Ovary (tissue), 9 donors: ENCODE measurements around the gene VGLL1. TPM values are rescaled to one million over a fixed set of nuclear protein-coding genes. Genes with fewer than 3 reads are reported as not detected.
A peak's percentile ranks its signal among the peaks of the same experiment; 100 is the strongest.

Experiments used
- DNase-seq, 5 donors: peaks; one replicate each; pipeline ENCODE4 v3.0.0-alpha.2; 2019 to 2020
- H3K27ac ChIP-seq, 2 donors: fragments of 200-600 bp; one replicate each; pipeline versions ENCODE4 v1.5.1 to v1.8.0; 2019 to 2022
- H3K27me3 ChIP-seq: fragments of 200-600 bp; one replicate; pipeline ENCODE4 v1.8.0; 2022
- H3K36me3 ChIP-seq: fragments of 200-600 bp; sonication (generic); one replicate; pipeline ENCODE4 v1.5.1; 2019
- H3K4me1 ChIP-seq: one replicate; pipeline ENCODE4 v1.8.1; 2013; ENCODE audit warnings: mild to moderate bottlenecking, moderate library complexity; ENCODE audit not compliant: insufficient read depth
- H3K4me3 ChIP-seq: fragments of 200-600 bp; sonication (generic); one replicate; pipeline ENCODE4 v1.5.1; 2017
- H3K9me3 ChIP-seq, 2 donors: fragments of 200-600 bp in 1 of 2; sonication (generic) in 1 of 2; one replicate each; pipeline versions ENCODE4 v1.5.1 to v1.8.1; 2013 to 2019; ENCODE audit warnings: mild to moderate bottlenecking in 1 of 2, moderate library complexity in 1 of 2
- CTCF ChIP-seq, 3 donors: fragments of 450-650 bp in 2 of 3; fragments of 200-600 bp in 1 of 3; IDR thresholded peaks; one replicate each; pipeline versions ENCODE4 v1.5.1 to v1.8.0; 2016 to 2022; ENCODE audit warnings: antibody characterized with exemption in 3 of 3, mild to moderate bottlenecking in 1 of 3
- EP300 ChIP-seq: sonication (generic); formaldehyde crosslinking; IDR thresholded peaks from one replicate; pipeline ENCODE4 v1.6.1; 2017; ENCODE audit warnings: antibody characterized with exemption
- POLR2A ChIP-seq: fragments of 450-650 bp; IDR thresholded peaks from one replicate; pipeline ENCODE4 v1.6.1; 2017; ENCODE audit warnings: antibody characterized with exemption, mild to moderate bottlenecking, moderate library complexity
- WGBS, 3 donors: extraction: QIAGEN DNeasy Blood & Tissue Kit in 1 of 3; methylation state at CpG; one replicate each; pipeline versions ENCODE4 v1.1.5 to v1.1.7; 2013 to 2017; 5-methylcytosine and 5-hydroxymethylcytosine counted together
- intact Hi-C, 4 donors: fragments of 100-400 bp; cut with DNase I; formaldehyde crosslinking; loops; one replicate each; pipeline versions ENCODE4 v1.11.0 to v1.15.1; 2022 to 2023
- polyA plus RNA-seq, 2 donors: library from polyadenylated mRNA; stranded (reverse); fragments of 200-250 nt in 1 of 2; fragments of 350-450 nt in 1 of 2; fragmentation: Illumina TruSeq in 1 of 2; extraction: RNeasy Lipid Tissue Mini Kit (QIAGEN cat#74804) in 1 of 2; gene quantifications; one replicate each; pipeline ENCODE4 v1.2.3, GENCODE V29; 2013 to 2014
- total RNA-seq, 7 donors: library from RNA; depleted of rRNA in 2 of 7; stranded (reverse); fragments of >200 nt in 2 of 7; fragmentation: NEBNext Ultra II Directional in 3 of 7; extraction: Animal tissue kit (Norgen Biotek cat#: 25700) in 3 of 7; gene quantifications; one replicate each; pipeline versions ENCODE4 v1.1.0 to v1.2.4, GENCODE V29; 2016 to 2023
- donor health status: DM: no; HTN: no; CAD: no; lungs with moderate emphysema.
- donor health status: DM: no; HTN: no; CAD: no.
- donor health status: Bipolar disorder and iron deficiency.
- donor health status: DM: yes; HTN: yes; CAD: no.
- donor health status: DM: no; HTN: no; CAD: no.
- donor health status: DM: yes; HTN: yes; CAD: no.

VGLL1 gene
- total and polyA plus RNA-seq, 9 donors, result 0.36 to 1.6 (median 0.92) TPM; not detected in 6

GRCh38 chrX:136497556-136498052 lies 34.4 kb upstream of the VGLL1 start, which contains the start of gene HTATSF1:
Gene HTATSF1 (plus strand): TSS chrX:136497592. CDS start chrX:136497685, 93 bp downstream.
- 40 to 48% (median 42%) methylated on average over 34 to 35 of the region's 35 CpGs for WGBS, 3 donors
- TF ChIP-seq CTCF (IDR thresholded peaks at IDR 0.05) (no peak), EP300 (no peak), POLR2A (no peak)
- H3K27ac ChIP-seq, result peak within 1 kb of the TSS; percentile 82 to 95
- DNase-seq, result no peak
- intact Hi-C loops, result loop anchor here in 1 of 4 donors (10.0 kb wide), 1 partner anchor 463 kb away; no protein-coding TSS in a partner anchor
- peak within 1 kb of the TSS; percentile 61 for H3K4me3 ChIP-seq
- H3K27me3 ChIP-seq, result no peaks in the 10 kb centered on the region
- no peaks in the 10 kb centered on the region for H3K4me1 ChIP-seq
- H3K9me3 ChIP-seq, result no peaks in the 10 kb centered on the region
- no peaks in the 10 kb centered on the region for H3K36me3 ChIP-seq

GRCh38 chrX:136519069-136519468 lies 12.9 kb upstream of the VGLL1 start:
- Histone ChIP-seq H3K27ac (no peak overlapping the region), H3K27me3 (no peaks in the 10 kb centered on the region), H3K4me3 (no peak overlapping the region), H3K36me3 (no peaks in the 10 kb centered on the region), H3K4me1 (no peaks in the 10 kb centered on the region), H3K9me3 (no peaks in the 10 kb centered on the region)
- WGBS, 3 donors, result 60 to 73% (median 69%) methylated on average over 5 of the region's 5 CpGs
- intact Hi-C loops, result no loop called here
- no peak for TF ChIP-seq CTCF (IDR thresholded peaks at IDR 0.05)
- TF ChIP-seq EP300, result no peak
- no peak for TF ChIP-seq POLR2A
- no peak for DNase-seq

- intact Hi-C loops, result no loop called here
- no peak overlapping the region for H3K27ac ChIP-seq
- no peaks in the 10 kb centered on the region for H3K36me3 ChIP-seq
- H3K4me3 ChIP-seq, result no peak overlapping the region
- H3K9me3 ChIP-seq, result no peaks in the 10 kb centered on the region
- no peak for TF ChIP-seq EP300
- TF ChIP-seq POLR2A, result no peak
- no peak for TF ChIP-seq CTCF (IDR thresholded peaks at IDR 0.05)
- no peak for DNase-seq
- H3K4me1 ChIP-seq, result no peaks in the 10 kb centered on the region
- no peaks in the 10 kb centered on the region for H3K27me3 ChIP-seq
Observed at GRCh38 chrX:136523770-136524169, 8.2 kb upstream of the VGLL1 start.

- Histone ChIP-seq H3K9me3 (no peaks in the 10 kb centered on the region), H3K4me1 (no peaks in the 10 kb centered on the region), H3K4me3 (no peak overlapping the region), H3K27ac (peak overlapping the region in 1 of 2 donors; percentile 50), H3K27me3 (no peaks in the 10 kb centered on the region), H3K36me3 (no peaks in the 10 kb centered on the region)
- no peak for TF ChIP-seq CTCF (IDR thresholded peaks at IDR 0.05)
- no peak for TF ChIP-seq EP300
- no peak for TF ChIP-seq POLR2A
- WGBS, 3 donors, result 8 to 12% (median 9%) methylated on average over 2 of the region's 2 CpGs
- intact Hi-C loops, result no loop called here
- DNase-seq, result peak; percentile 77 to 88 (median 81)
Observed at GRCh38 chrX:136525738-136526606, 6.0 kb upstream of the VGLL1 start.
